Measurements from ENCODE around the gene ACAA2.

The ACAA2 gene

DNA sequence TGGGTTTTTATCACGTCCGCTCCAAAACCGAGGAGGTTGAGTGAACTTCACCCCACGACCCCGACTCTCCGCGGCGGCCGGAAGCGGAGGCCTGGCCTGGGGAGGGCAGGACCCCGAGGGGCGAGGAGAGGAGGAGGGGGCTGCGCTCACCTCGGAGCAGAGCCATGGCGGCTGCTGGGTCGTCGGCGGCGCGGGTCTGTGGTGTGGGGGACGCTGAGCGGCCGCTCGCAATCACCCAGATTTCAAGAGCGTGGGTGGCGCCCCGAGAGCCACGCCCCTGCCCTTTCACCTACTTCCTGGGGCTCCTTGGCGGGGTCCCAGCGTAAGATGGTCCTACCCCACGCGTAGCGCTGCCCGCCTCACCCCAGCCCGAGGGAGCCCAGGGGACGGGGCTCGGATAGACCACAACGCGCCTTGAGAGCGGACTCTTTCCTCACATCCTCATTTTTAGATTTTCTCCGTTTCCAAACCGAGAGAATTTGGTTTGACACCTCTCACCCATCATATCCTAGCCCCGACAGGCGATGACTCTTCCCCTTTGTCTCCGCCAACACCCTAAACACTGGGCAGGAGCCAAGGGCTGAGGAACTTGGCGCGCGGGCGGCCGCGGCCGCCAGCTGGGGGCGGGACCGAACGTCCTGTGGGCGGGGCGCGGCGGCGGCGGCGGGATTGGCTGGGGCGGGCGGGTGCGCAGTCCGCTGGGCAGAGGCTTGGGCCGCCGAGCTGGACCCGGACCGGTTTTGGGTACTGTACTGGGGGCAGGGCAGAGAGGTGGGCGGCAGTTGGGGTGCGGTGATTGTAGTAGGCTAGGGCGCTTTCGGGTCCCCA lies at the start of gene ACAA2:
Gene ACAA2, minus strand, starts transcription at position 215 of the 828 bp plus-strand sequence. Its CDS starts 49 bp downstream, at position 166.
- peak; percentile 35 to 93 (median 83) for DNase-seq

DNA sequence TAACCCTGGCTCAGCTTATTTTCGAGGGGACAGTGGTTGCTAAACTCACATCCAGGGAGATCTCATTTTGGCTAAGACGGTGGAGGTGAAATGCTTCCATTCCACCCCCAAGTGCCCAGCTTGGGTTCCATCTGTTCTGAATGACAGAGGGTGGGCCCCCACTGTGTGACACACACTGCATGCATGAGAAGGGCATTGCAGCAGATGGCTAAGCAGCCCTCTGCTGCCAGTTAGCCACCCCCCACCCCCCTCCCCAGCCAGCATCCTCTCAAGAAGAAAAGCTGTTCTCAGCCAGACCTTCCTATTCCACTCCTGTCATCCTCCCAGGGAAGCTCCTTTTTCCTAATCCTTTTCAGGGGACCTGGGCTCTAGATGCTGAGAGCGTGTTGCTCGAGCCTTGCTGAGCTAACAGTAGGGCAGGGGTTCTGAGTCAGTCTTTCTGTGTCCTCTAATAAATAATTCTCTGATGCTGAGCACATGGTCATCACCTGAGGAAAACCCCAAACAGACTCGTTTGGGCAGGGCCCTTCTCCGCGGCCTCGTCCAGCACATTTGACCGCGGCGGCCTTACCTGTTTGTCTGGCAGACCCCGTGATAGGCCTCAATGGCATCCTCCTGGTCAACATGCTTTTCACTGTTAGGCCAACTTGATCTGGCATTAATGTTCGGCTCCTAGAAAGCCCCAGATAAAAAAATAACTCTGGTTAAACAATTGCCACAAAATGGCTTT lies 49.5 kb upstream of the ACAA2 start:
- DNase-seq = no peak

GRCh38 chr18:49861659-49862058 lies 48.3 kb upstream of the ACAA2 start:
- no peak for DNase-seq

GRCh38 chr18:49859725-49860124 lies 46.4 kb upstream of the ACAA2 start:
- no peak for DNase-seq

DNA sequence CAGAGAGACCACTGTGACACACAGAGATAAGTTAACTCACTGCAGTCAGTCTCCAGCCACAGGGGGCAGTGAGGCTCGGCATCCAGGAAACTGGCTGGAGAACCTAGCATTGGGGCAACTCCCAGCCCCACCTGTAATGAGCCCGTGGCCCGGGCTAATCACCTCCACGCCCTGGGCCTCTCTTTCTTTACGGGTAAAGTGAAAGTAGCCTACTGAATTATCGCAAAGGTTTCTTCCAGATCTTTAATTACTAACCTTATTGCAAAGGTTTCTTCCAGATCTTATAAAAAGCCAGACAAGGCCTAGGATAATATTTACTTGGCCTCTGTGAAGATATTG lies 45.7 kb upstream of the ACAA2 start:
- DNase-seq = no peak

DNA sequence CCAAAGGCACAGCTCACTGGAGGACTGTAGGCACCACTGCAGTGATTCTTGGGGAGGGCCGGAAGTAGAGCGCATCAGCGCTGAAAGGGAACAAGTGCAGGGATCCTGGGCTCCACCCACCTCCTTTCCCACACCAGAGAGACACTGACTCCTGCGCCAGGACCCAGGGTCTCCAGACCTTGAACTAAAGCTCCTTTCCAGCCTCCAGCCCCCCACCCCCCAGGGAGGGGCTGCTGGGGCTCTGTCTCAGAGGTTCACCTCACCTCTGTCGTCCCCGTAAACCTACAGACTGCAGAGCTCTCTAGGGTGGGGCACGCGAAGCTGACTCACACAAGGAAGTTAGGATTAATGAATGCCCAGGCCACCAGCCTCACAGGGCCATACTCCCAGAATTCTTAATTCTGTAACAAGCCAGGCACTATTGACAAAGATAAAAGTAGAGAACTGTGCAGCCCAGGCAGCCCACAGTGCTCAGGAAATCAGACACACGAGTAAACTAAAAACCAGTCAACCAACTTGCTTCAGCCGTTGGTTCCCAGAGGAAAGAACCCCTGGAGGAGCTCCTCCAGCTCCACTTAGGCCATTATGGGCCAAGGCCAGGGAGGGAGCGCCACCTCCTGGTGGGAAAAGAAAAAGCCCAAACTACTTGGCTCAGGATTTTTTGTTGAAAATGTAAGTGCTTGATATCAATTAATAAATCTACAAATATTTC lies 45.1 kb upstream of the ACAA2 start:
- DNase-seq = peak in 35 of 51 donors; percentile 2 to 69 (median 36)

DNA sequence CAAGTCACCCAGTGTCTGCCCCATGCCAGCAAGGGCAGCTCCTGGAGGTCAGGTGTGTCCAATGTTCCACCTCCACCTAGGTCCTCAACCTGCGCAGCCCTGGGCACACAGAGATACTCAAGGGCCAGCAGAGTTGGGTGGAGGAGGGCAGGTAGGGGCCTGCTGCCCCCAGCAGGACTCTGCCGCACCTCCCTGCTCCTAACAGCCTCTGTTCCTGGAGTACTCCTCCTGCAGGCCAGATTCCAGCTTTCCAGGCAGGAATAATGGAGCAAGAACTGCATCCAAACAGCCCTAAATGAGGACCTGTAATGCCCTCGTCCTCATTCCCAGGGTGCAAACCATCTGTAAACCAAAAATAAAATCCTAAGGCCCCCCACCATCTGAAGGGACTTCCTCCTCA lies 44.4 kb upstream of the ACAA2 start:
- no peak for DNase-seq

- no peak for DNase-seq
These were observed 43.2 kb upstream of the ACAA2 start for GRCh38 chr18:49856496-49856895.

DNA sequence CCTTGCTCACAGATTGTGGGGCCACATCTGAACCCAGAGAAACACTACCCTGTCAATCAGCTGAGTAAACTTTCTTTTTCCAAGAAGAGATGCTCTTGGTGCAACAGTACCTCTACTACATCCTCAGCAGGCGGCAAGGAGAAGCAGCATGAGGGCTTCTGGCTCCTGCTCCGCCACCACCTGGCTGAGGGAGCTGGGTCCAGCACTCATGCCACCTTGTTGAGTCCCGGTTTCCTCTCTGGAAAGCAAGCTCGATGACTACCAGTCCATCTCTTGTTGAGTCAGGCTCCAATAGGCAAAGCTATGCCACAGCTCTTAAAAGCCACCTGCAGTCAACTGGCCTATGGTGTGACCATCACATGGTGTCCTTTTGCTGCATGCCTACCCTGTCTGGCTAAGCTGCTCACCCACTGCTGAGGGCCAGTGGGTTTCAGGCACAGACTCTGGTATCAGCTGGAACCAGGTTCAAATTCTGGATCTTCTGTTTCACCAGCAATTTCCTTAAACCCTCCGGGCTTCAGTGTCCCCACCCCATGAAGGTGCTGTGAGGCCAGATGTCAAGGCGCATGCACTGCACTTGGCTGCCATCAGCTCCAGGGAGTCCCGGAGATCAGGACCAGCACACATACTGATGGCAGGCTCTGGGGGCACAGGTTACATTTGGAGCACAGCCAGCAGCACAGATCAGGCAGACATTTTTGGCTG lies 42.5 kb upstream of the ACAA2 start:
- DNase-seq = no peak

DNA sequence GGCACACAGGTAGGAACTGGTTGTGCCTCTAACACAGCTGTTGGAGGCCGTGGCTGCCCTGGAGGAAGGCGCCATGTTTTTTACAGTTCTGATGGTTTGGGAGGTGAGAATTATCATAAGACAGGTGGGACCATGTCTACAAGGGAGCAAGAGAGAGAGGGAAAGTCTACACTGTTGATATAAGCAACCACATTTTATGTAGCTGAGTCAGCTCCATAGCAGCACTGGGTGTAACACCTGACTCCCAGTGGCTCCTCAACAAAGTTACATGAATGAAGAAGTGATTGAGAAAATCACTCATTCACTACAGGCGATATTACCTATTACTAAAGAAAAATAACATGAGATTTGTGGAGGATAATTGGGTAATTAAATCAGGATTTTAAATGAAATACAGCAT lies 41.3 kb upstream of the ACAA2 start:
- DNase-seq = no peak

DNA sequence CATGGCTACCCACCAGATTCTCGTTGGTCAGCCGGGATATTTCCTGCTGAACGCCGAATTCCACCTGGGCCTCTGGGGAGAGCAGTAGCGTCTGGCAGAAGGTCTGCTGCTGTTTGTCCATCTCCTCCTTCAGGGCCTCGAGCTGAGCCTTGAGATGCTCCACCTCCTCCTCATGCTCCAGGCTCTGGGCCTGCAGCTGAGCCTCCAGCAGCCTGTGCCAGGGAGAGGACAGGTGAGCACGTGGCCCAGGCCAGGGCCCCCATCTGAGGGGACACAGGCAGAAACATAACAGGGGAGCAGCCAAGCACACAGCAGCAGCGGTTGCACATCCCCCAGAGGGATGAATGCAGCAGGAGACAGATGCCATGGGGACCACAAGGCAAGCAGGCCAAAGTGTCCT lies 40.1 kb upstream of the ACAA2 start:
- no peak for DNase-seq

DNA sequence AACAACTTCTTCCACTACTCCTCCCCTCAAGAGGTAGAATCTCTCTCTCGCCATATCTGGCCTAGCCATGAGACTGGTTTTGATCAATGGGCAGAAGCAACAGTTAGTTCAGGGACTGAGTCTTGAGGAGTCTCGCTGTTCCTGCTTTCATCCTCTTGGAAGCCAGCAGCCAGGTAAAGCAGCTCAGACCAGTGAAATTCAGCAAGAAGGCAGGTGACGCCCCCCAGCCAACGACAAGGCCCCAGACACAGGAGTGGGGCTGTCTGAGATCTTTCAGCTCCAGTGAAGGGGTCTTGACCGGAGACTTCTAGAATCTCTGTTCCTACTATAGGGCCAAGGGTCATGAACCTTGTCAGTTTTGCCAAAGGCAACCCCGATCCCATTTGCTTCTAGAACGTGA lies 39.7 kb upstream of the ACAA2 start:
- DNase-seq = no peak

DNA sequence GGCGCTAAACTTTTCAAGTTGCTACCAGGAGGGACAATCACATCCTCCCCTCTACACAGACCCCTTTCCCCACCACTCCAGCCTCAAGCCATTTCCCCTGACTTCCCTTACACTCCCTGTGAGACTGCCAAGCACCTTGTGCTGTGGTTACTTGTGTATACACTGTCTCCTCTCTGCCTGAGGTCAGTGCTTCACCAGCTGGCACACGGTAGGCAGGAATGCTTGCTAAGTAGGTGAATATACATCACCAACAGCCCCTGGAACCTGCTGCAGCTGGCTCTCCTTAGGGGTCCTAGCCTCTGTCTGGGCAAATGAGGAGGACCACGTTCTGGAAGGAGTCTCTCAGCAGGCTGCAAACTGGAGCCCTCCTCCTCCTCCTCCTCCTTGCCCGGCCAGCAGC lies 38.3 kb upstream of the ACAA2 start:
- DNase-seq = no peak

- no peak for DNase-seq
These were observed 37.3 kb upstream of the ACAA2 start for GRCh38 chr18:49850636-49851035.

- DNase-seq = peak in 8 of 51 donors; percentile 3 to 63 (median 21)
These were observed 36.2 kb upstream of the ACAA2 start for GRCh38 chr18:49849331-49850217.

DNA sequence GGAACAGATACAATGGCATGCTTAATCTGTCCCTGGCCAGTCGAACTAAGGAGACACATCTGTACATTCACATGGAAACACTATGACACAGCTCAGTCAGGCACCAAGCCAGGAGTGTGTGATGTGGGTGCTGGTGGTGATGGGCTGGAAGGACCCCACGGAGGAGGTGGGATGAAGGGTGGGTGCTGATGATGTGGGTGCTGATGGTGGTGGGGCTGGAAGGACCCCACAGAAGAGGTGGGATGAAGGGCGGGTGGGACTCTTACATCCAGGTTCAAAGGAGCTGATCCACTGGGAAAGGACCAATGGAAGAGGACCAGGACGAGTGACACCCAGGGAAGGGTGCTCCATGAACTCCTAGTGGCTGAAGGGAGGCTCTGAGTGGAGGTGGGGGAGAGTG lies 34.8 kb upstream of the ACAA2 start:
- no peak for DNase-seq

DNA sequence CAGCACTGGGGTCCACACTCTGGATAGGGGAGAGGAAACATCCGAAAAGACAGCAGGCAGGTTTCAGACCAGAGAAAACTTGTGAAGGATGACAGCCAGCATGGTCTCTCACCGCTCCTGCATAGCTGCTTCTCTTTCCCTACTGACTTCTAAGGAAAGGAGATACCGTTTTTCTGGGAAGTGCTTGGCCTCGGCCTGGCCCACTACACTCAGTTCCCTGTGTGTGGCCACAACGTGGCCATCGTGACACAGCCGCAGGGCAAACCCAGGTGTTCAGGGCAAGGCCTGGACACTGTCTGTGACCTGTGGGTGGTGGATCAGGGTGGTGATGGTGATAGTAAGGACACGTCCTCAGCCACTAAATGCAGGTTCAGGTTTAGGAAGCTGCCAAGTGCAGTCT lies 34.2 kb upstream of the ACAA2 start:
- no peak for DNase-seq

DNA sequence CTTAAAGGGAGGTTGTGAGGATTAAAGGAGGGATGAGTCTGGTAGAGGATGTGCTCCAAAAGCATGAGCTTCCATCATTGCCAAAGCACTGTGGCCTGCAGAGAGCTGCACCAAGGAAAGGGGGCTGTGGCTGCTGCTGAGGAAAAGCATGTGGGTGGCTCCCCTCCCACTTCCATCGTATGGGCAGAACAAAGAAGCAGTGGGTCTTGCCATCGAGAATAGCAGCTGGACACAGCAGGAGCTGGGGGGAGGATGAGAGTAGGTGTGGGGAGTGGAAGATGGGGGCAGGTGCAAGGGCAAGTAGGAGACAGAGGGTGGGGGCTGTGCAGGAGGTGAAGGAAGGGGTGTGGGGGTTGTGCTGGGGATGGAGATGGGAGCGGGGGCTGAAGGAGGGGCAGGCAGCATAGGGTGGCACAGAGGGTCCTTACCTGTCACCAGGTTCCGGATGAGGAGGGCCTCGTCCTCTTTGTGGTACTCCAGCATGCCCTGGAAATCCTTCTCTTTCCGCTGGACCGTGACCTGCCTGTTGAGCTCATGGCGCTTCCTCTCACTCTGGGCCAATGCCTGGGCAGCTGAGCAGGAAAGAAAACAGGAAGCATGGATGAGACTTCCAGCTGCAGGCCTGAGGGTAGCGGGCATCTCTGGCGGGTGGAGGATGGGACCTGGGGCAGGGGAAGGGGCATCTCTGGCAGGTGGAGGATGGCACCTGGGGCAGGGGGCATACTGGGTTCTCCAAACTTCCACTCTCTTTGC lies 33.6 kb upstream of the ACAA2 start:
- DNase-seq = no peak

DNA sequence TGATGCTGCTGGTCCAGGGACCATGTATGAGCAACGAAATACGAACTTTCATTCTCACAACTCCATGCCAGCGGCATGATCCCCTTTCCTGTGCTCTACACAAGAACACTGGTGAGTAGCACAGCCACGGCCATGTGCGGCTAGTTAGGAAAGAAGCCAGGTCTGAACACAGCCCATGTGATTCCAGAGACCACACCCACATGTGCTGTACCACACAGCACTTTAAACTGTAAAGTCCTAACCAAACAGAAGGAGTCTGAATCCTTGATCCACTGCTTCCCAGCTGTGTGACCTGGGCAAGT lies 33.0 kb upstream of the ACAA2 start:
- DNase-seq = no peak
